GM18519 (cell line): ENCODE measurements around the gene MZF1.

Source experiments
- ATAC-seq: cut with Tn5 transposase; IDR thresholded peaks from one replicate; pipeline ENCODE4 v1.9.1; 2021; ENCODE audit warnings: mild to moderate bottlenecking, moderate library complexity; ENCODE audit not compliant: unreplicated experiment, low FRiP score

Gene MZF1

DNA sequence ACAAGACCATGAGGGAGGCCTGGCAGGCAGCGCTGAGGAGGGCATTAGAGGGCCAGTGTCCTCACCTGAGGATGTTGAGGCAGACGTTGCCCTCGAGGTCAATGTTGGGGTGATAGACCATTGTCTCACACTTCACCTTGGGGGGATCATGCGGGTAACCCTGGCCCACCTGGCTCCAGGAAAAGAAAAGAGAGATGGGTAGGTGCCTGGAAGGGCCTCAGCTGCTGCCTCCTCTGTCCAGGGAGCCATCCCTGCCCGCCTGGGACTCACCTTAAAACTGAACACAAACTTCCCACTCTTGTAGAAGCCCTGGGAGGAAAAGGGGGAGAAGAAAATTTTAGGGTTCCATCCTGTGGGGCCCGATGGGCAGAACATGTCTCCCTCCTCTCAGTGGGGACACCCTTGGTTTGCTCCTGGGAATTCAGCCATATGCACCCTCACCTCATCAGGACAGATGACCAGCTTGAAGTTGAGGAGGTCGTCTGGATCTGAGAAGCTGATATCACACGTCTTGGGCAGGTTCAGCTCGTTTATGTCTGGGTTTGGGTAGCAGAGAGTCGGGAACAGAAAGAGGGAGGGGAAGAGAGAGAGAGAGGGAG is 16.4 kb downstream of the MZF1 start:
- ATAC-seq = no peak

DNA sequence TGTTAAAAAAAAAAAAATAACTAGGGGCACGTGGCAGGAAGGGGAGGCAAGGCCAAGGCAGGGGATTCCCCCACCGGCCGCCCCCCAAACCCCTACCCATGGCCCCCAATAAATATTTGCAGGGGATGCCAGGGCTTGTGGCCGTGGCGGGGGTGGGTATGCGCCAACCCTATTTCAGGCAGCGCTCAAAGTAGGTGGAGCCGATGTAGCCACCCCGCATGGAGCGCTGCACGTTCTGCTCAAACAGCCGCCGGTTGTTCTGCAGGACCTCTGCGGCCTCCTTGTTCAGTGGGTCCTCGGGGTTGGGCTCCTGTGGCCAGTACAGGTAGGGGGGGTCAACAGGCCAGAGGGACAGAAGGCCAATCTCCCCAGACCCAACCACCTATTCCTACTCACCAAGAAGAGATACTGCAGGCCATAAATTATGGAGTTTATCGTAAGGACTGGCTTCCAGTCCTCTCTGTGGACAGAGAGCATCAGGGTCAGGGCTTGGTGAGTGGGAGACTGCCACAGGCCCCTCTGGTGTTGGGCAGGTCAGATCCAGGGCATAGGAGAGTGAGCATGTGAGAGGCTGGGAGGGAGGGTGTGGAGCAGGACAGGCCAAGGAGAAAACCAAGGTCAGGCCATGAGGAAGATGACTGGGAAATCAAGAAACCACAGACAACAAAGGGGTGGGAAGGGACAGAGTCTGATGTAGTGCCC is 17.1 kb downstream of the MZF1 start:
- ATAC-seq = no peak

- ATAC-seq = no peak
Measured at GRCh38 chr19:58555369-58555885, 17.7 kb downstream of the MZF1 start.

GRCh38 chr19:58554494-58555368 is 18.4 kb downstream of the MZF1 start, which contains the start of gene CHMP2A:
TSS of gene CHMP2A (minus strand) at chr19:58555105. CDS start at chr19:58554212, 893 bp downstream.
- no peak for ATAC-seq

DNA sequence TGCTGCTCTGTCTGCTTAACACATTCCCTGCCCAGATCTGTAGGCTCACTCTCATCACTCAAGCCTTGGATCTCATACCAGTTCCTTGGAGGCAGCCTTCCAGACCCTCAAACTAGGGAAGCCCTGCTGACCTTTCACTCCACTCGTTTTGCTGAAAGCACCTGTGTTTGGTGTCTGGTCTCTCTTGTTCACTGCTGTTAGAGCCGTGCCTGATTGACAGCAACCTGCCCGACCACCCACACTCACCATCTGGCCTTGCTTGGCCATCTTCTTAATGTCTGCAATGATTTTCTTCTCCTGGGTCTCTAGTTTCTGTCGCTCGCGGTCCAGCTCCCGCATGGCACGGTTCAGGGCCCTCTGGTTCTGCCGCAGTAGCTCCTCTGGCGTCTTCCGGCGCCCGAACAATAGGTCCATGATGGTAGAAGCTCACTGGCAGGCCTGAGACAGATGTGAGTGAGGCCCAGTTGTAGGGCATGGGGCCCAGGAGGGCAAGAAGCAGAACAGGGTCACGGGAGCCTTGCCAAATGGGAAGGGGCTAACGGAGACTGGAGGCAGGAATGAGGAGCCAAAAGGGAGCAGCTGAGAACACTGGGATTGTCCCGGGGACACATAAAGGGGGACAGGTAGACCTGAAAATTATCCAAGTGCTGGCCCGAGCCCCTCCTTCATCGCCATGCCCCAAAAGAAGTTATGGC is 19.2 kb downstream of the MZF1 start:
- no peak for ATAC-seq

GRCh38 chr19:58552655-58553054 is 20.5 kb downstream of the MZF1 start:
- ATAC-seq = no peak

GRCh38 chr19:58551577-58552471 is 21.3 kb downstream of the MZF1 start:
- ATAC-seq = no peak

DNA sequence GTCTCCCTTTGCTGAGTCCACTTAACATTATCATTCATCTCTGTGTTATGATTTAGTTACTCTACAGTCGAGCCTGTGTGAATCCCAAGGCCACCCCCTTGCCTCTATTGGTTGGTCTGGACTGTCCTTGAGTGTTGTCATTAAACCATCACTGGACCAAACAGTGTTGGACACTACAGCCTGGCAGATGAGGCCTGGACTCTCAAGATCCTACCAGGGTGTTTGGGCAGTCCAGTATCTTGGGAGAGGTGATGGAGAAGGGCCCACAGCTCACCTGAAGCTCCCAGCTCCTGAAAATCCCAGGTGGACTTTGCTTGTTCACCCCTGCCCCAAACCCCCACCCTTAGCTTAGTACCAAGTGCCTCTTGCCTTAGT is 22.0 kb downstream of the MZF1 start:
- ATAC-seq = no peak

DNA sequence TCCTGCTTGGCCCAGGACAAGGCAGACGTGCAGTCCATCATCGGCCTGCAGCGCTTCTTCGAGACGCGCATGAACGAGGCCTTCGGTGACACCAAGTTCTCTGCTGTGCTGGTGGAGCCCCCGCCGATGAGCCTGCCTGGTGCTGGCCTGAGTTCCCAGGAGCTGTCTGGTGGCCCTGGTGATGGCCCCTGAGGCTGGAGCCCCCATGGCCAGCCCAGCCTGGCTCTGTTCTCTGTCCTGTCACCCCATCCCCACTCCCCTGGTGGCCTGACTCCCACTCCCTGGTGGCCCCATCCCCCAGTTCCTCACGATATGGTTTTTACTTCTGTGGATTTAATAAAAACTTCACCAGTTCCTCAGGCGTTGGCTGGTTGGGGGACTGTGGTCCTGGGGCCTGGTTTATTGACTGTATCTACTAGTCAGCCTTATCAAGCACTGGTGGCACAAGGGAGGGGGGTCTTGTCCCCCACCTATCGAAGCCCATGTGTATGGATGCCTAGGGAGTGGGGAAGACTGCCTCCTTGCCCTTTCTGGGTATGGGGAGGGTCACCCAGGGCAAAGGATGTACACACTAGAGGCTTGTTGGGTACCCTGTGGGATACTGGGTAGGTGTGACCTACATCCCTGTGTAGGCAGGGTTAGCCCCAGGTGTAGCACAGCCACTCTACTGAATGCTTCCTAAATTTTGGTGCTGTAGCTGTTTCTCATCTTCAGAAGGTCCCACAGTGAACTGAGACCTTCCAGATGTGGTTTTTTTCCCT is 22.6 kb downstream of the MZF1 start:
- ATAC-seq = no peak

DNA sequence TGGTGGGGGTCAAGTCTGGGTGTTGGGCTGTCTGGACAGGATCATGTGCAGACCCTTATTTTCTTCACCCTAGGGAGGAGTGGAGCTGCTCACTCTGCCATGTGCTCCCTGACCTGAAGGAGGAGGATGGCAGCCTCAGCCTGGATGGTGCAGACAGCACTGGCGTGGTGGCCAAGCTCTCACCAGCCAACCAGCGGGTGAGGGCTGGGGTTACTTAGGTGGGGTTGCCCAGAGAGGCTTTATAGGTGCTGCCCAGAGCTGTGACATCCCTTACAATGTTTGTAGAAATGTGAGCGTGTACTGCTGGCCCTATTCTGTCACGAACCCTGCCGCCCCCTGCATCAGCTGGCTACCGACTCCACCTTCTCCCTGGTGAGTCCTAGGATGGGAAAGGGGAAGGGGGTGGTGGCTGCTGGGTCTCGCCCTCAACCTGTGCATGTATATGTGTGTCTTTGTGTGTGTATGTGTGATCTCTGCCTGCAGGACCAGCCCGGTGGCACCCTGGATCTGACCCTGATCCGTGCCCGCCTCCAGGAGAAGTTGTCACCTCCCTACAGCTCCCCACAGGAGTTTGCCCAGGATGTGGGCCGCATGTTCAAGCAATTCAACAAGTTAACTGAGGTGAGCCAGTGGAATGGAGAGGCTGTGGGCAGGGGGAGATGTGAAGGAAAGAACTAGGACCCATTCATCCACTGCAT is 23.3 kb downstream of the MZF1 start:
- no peak for ATAC-seq

GRCh38 chr19:58548859-58549663 is 24.1 kb downstream of the MZF1 start:
- no peak for ATAC-seq

- no peak for ATAC-seq
Measured at GRCh38 chr19:58547323-58548312, 25.5 kb downstream of the MZF1 start.

DNA sequence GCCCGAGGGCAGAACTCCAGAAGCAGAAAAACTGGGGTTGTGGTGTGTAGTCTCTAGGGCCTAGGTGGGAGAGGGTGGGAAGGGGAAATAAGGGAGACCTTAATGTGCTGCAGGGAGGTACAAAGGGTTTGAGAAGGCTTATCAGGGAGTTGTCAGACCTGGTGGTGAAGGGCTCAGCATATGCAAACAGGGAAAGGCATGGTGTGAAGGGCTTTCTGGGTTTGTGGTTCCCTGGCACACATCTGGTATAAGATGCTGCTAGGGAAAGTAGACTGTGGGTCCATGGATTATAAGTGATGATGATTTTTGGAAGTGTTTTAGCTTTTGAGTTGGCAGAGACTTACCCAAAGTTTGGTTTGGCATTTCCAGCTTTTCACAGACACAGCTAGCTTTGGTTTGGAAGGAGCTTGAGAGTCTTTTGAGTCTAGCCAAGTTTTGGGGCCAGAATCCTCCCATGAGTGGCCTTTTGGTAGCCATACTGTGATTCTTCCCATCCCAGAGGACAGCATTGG is 27.1 kb downstream of the MZF1 start:
- no peak for ATAC-seq

DNA sequence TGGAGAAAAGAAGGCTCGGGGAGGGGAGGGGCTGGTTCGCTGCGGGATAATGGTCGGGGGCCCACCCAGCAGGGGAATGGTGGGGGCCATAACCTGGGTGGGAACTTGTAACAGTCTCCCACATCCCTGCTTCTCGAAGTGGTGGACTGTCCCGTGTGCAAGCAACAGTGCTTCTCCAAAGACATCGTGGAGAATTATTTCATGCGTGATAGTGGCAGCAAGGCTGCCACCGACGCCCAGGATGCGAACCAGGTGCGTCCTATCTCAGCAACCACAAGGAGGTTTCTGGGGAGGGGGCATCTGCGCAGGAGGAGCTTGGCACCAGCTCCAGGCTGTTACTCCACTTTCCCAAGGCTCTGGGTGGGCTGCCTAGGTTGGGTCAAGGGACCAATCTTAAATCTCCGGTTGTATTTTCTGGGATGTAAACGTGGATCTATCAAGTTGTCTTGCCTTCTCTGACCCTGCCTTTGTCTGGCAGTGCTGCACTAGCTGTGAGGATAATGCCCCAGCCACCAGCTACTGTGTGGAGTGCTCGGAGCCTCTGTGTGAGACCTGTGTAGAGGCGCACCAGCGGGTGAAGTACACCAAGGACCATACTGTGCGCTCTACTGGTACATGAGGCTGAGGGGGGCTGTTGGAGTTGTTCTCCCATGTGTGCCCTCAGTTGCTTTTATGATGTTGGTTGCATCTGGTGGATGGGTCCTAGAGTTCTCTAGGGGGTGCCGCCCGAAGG is 27.7 kb downstream of the MZF1 start:
- ATAC-seq = no peak

DNA sequence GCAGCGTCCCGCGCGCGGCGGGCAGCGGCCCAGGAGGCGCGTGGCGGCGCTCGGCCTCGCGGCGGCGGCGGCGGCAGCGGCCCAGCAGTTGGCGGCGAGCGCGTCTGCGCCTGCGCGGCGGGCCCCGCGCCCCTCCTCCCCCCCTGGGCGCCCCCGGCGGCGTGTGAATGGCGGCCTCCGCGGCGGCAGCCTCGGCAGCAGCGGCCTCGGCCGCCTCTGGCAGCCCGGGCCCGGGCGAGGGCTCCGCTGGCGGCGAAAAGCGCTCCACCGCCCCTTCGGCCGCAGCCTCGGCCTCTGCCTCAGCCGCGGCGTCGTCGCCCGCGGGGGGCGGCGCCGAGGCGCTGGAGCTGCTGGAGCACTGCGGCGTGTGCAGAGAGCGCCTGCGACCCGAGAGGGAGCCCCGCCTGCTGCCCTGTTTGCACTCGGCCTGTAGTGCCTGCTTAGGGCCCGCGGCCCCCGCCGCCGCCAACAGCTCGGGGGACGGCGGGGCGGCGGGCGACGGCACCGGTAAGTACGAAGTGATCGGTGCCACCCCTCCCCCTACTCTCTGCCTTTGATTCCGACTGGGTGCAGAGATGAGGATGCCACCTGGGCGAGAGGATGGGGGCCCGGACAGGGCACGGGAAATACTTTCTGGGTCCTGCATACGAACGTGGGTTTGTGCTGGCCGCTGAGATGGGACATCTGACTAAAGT is 28.4 kb downstream of the MZF1 start:
- peak; percentile 32 for ATAC-seq
